ENCODE results near the gene PARD3B.

DNA sequence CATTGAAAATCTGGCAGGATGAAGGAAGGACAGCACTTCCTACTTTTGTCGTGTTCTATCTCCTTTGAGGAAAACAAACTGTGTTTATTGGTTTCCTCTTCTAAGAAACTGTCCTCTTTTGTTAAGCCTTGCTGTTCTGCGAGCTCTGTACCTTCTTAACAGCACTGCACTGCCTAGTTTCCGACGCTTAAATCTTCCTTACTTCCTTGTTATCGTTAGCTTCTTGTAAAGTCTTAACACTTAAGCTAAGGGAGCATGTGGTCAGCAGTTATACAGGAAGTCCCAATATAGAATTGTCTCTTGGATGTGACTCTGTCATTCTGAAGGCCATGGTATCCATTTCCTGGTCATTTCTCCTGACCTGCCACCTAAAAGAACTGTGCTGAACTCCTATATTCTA is 584.3 kb downstream of the PARD3B start:
- TF ChIP-seq CTCF (IDR thresholded peaks at IDR 0.05; ENCODE audit: insufficient read depth, low read length, poor library complexity, severe bottlenecking) = no peak
- TF ChIP-seq EZH2phosphoT487 (conservative IDR thresholded peaks at IDR 0.05; ENCODE audit: low read length) = no peak

Data from SU-DHL-6 (cell line).